GM08714 (cell line): ENCODE results near the gene LYL1.
A peak's percentile ranks its signal among the peaks of the same experiment; 100 is the strongest.

Source experiments
- H3K4me3 ChIP-seq: fragments of 200-500 bp; sonication (Bioruptor generic); 2 replicates; pipeline ENCODE4 v1.5.1; 2014; ENCODE audit warnings: mild to moderate bottlenecking, low read length, inconsistent platforms
- ZNF274 ChIP-seq: IDR thresholded peaks from 2 replicates; pipeline ENCODE4 v1.6.1; 2012; ENCODE audit warnings: mild to moderate bottlenecking, low read depth, low read length

The LYL1 gene

GRCh38 chr19:13121551-13122274, 19.1 kb upstream of the LYL1 start:
- no peak overlapping the region for H3K4me3 ChIP-seq

GRCh38 chr19:13120817-13121216, 18.2 kb upstream of the LYL1 start:
- H3K4me3 ChIP-seq = no peak overlapping the region
- TF ChIP-seq ZNF274 = no peak

More at GRCh38 chr19:13121551-13122274, 19.1 kb upstream of the LYL1 start:
- no peak for TF ChIP-seq ZNF274

GRCh38 chr19:13120031-13120430, 17.4 kb upstream of the LYL1 start:
- no peak overlapping the region for H3K4me3 ChIP-seq
- no peak for TF ChIP-seq ZNF274

DNA sequence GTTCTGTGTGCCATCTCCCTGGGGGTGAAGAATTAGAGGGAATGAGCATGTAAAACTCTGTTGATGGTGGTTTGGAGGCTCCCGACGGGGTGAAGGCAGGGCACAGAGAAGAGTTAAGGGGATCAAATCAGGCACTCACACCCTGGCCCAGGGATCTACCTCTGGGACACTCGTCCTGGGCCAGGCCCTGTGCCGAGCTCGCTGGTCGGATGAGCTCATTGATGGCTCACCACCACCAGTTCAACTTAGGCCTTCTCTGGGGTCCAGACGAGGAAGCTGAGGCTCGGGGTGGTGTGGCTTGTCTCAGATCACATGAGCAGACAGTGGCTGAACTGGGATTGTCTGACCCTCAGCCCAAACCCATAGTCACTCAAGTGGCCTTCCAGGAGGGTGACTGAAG, 17.0 kb upstream of the LYL1 start:
- no peak overlapping the region; the same call in 1 of the 2 replicates for H3K4me3 ChIP-seq
- TF ChIP-seq ZNF274 = no peak

- TF ChIP-seq ZNF274 = no peak
- peak overlapping the region; percentile 95 for H3K4me3 ChIP-seq
Measured at GRCh38 chr19:13118424-13119193, 16.0 kb upstream of the LYL1 start.

DNA sequence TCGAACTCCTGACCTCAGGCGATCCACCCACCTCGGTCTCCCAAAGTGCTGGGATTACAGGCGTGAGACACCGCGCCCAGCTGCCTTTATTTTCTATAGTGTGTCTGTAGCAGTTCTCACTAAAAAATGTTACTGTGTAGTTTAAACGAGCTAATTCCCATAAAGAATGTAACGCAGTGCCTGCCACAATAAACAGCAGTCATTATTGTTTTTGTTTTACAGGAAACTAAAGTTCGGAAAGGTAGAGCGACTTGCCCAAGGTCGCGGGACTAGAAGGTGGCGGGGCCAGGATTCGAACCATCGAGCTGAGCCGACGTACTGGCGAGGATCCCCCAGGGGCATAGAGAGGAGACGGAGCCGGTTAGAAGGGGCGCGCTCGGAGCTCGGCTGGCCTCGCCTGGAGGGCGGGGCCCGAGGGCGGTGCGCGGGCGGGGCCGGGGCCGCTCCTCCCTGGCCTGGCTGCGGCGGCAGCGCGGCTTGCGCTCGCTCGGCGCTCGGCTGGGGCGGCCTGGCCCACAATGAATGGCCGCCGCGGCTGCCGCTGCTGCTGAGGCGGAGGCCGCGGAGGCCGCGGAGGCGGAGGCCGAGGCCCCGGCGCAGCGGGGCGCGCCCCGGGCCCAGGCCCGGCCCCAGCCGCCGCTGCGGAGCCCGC, 15.2 kb upstream of the LYL1 start, which contains the start of gene NACC1:
Gene NACC1, plus strand, starts transcription at position 493 of the 652 bp plus-strand sequence. CDS start 16,944 bp downstream, outside the sequence.
- TF ChIP-seq ZNF274 = no peak
- H3K4me3 ChIP-seq = peak within 1 kb of the TSS; percentile 95

GRCh38 chr19:13117176-13117771, 14.6 kb upstream of the LYL1 start:
- TF ChIP-seq ZNF274 = no peak
- peak overlapping the region; percentile 73 for H3K4me3 ChIP-seq

DNA sequence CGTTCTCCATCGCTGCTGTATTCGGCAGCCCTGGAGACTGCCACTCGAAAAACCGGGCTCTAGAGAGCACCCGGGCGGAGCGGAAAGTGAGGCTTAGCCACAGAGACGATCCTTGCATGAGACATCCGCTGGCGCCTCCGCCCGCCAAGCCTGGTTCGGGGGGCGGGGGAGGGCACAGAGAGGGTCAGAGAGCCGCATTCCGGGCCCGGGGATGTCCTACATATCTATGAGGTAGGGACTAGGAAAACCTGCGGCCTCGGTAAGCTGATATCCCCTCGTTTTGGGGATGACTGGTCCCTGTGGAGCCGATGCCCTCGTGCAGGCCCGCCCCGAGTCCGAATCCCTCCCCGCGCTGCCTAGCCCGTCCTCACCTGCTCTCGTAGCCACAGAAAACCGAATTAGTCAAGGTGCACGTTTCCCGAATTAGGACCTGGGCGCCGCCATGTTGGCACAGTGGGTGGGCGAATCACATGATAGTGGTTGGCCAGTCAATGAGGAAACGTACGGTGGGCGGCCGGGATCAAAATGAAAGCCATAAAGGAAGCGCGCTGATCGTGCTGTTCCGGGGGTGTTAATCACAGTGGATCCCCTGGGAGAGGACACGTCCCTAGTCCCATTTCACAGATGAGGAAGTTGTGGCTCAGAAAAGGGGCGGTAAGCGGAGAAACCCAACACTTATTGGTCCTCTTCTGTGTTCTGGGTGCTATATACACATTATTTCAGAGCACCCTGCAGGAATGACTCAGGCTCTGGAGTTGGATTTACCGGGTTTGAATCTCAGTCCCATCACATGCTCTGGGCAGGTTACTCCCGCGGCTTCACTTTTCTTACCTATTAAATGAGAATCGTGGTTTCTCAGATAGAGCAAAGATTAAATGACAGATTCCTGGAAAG, 13.9 kb upstream of the LYL1 start, which contains the start of gene TRMT1:
Gene TRMT1, minus strand, starts transcription at position 459 of the 894 bp plus-strand sequence. Its CDS starts 341 bp downstream, at position 118.
- peak within 1 kb of the TSS; percentile 73 for H3K4me3 ChIP-seq
- no peak for TF ChIP-seq ZNF274

GRCh38 chr19:13115936-13116281, 13.3 kb upstream of the LYL1 start:
- no peak for TF ChIP-seq ZNF274
- H3K4me3 ChIP-seq = peak overlapping the region; percentile 73

DNA sequence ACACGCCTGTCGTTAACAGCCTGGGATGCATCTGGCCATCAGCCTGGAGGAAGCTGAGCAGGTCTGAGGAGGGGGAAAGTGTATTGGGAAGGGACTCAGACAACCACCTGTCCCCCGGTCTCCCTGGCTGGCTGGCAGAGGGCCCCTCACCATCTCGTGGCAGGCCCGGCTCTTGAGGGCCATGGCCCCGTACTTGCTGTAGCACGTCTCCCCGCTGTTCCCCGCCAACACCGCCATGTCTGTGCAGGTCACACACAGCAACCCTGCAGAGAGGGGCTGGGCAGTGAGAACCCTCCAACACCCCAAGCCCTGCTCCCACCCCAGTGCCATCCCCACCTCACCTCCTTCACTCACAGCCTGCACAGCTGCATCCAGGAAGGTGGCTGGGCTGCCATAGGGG, 9.9 kb upstream of the LYL1 start:
- TF ChIP-seq ZNF274 = no peak
- no peak overlapping the region for H3K4me3 ChIP-seq

GRCh38 chr19:13110099-13110610, 7.5 kb upstream of the LYL1 start:
- no peak overlapping the region for H3K4me3 ChIP-seq
- TF ChIP-seq ZNF274 = no peak

- H3K4me3 ChIP-seq = no peak overlapping the region
- TF ChIP-seq ZNF274 = no peak
Measured at GRCh38 chr19:13109361-13110098, 6.9 kb upstream of the LYL1 start.
